Suppressor macrophage treated with lipopolysaccharide for 4 hours (primary cell): ENCODE results near the gene FILIP1L.
A peak's percentile ranks its signal among the peaks of the same experiment; 100 is the strongest.

Source experiments
- DNase-seq: peaks from one replicate; pipeline ENCODE4 v3.0.0-alpha.2; 2020

FILIP1L gene

GRCh38 chr3:99829844-99830243 is 284.5 kb downstream of the FILIP1L start:
- no peak for DNase-seq

- no peak for DNase-seq
Observed at GRCh38 chr3:99825004-99825640, 289.2 kb downstream of the FILIP1L start.

GRCh38 chr3:99823723-99824711 is 290.3 kb downstream of the FILIP1L start:
- DNase-seq: no peak

- no peak for DNase-seq
Observed at GRCh38 chr3:99818818-99819217, 295.5 kb downstream of the FILIP1L start.

- DNase-seq: peak; percentile 96
Observed at GRCh38 chr3:99817437-99818240, 296.7 kb downstream of the FILIP1L start, which contains the start of gene CMSS1. Gene CMSS1, plus strand, starts transcription at chr3:99817862.

GRCh38 chr3:99817047-99817436 is 297.3 kb downstream of the FILIP1L start:
- peak; percentile 7 for DNase-seq

- no peak for DNase-seq
Observed at GRCh38 chr3:99810403-99810802, 303.9 kb downstream of the FILIP1L start.

- no peak for DNase-seq
Observed at GRCh38 chr3:99809565-99809964, 304.7 kb downstream of the FILIP1L start.

- peak; percentile 59 for DNase-seq
Observed at GRCh38 chr3:99808163-99808794, 306.0 kb downstream of the FILIP1L start.

- DNase-seq: no peak
Observed at GRCh38 chr3:99805160-99805559, 309.1 kb downstream of the FILIP1L start.

GRCh38 chr3:99803297-99803696 is 311.0 kb downstream of the FILIP1L start:
- no peak for DNase-seq

- no peak for DNase-seq
Observed at GRCh38 chr3:99799422-99799821, 314.9 kb downstream of the FILIP1L start.

GRCh38 chr3:99795573-99795972 is 318.7 kb downstream of the FILIP1L start:
- DNase-seq: no peak

- no peak for DNase-seq
Observed at GRCh38 chr3:99794485-99794884, 319.8 kb downstream of the FILIP1L start.

- peak; percentile 13 for DNase-seq
Observed at GRCh38 chr3:99789011-99789721, 325.1 kb downstream of the FILIP1L start.
